ENCODE measurements around the gene CCDC146. TPM values are rescaled to one million over a fixed set of nuclear protein-coding genes. Genes with fewer than 3 reads are reported as not detected.

CCDC146 gene
- total RNA-seq, 1 experiment from 2014 or later, result 0.72 TPM

DNA sequence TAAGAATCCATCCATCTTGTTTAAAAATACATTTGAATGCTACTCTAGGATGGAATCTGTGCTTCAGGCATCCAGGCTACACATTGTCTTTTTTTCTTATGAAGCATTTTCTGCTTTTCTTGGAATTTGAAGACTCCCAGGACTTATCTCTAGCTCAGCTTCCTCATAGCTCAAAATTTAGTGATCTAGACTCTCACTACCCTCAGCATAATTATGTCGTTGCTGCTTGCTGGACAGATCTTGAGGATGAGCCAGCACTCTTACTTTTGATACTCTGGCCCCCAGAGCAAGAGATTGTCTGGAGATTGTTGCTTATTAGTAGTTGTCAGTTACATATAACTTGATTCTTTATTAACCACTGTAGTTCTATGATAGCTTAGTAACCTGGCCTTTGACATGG lies 160.5 kb downstream of the CCDC146 start:
- H3K9me3 Mint-ChIP-seq, result peaks cover 0 to 2% of the 10 kb centered on the region in 2 experiments; a peak in 1 of 5 replicates
- no peak overlapping the region for H2BK20ac ChIP-seq (ENCODE audit: low read depth, low read length, poor library complexity, severe bottlenecking)
- WGBS (ENCODE audit: extremely low coverage, insufficient read length, low lambda C conversion rate), result no CpG with 5 or more reads among the region's 1 CpG

More for the DNA sequence above, 160.5 kb downstream of the CCDC146 start:
- DNase-seq, result no peak
- H4K91ac ChIP-seq (ENCODE audit: insufficient read length, low read depth, low read length), result no peak overlapping the region
- Mint-ChIP-seq H3K4me3 (no peak overlapping the region), H3K27me3 (ENCODE audit: low read depth) (no peaks in the 10 kb centered on the region; the same call in 1 of the 2 replicates), H3K4me1 (peaks cover 0 to 2% of the 10 kb centered on the region in 2 experiments; a peak in 1 of 4 replicates), H3K27ac (no peak overlapping the region), H3K36me3 (ENCODE audit: insufficient read depth in 1 of 3, low read depth in 3 of 3) (no peaks in the 10 kb centered on the region)
- no peaks in the 10 kb centered on the region for H4K20me1 ChIP-seq (ENCODE audit: control insufficient read depth, insufficient read depth, insufficient read length)
- no peak overlapping the region for H2AK5ac ChIP-seq (ENCODE audit: insufficient read length, low read length)
- no peak overlapping the region for H2AFZ ChIP-seq (ENCODE audit: low read length)
- no peak overlapping the region for H3K18ac ChIP-seq (ENCODE audit: insufficient read length, low read depth, low read length)
- H3K4ac ChIP-seq (ENCODE audit: low read depth, low read length), result no peak overlapping the region
- H2BK12ac ChIP-seq (ENCODE audit: insufficient read length, low read depth, low read length), result no peak overlapping the region
- H3K56ac ChIP-seq (ENCODE audit: insufficient read length, low read depth, low read length), result no peak overlapping the region
- no peak overlapping the region for H3K27ac ChIP-seq (ENCODE audit: insufficient read length, low read depth, low read length)
- H2BK5ac ChIP-seq (ENCODE audit: insufficient read length, low read length), result no peak overlapping the region
- no peak overlapping the region for H3K14ac ChIP-seq (ENCODE audit: insufficient read depth, low read length)
- H4K8ac ChIP-seq (replicated peaks; ENCODE audit: insufficient read length, low read depth, low read length), result no peak overlapping the region
- no peak overlapping the region for H4K5ac ChIP-seq (ENCODE audit: insufficient read length, low read depth, low read length)
- H3T11ph ChIP-seq (ENCODE audit: low read length), result no peak overlapping the region
- no peak overlapping the region for H3K4me2 ChIP-seq (ENCODE audit: insufficient read depth, insufficient read length, low read length)
- no peaks in the 10 kb centered on the region for H3K79me2 ChIP-seq (ENCODE audit: insufficient read depth, low read length)
- TF ChIP-seq, protein P1, sequence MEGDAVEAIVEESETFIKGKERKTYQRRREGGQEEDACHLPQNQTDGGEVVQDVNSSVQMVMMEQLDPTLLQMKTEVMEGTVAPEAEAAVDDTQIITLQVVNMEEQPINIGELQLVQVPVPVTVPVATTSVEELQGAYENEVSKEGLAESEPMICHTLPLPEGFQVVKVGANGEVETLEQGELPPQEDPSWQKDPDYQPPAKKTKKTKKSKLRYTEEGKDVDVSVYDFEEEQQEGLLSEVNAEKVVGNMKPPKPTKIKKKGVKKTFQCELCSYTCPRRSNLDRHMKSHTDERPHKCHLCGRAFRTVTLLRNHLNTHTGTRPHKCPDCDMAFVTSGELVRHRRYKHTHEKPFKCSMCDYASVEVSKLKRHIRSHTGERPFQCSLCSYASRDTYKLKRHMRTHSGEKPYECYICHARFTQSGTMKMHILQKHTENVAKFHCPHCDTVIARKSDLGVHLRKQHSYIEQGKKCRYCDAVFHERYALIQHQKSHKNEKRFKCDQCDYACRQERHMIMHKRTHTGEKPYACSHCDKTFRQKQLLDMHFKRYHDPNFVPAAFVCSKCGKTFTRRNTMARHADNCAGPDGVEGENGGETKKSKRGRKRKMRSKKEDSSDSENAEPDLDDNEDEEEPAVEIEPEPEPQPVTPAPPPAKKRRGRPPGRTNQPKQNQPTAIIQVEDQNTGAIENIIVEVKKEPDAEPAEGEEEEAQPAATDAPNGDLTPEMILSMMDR (conservative IDR thresholded peaks at IDR 0.05), result no peak
- no peaks in the 10 kb centered on the region for H3K9me3 ChIP-seq (ENCODE audit: control insufficient read depth, low read depth, low read length)
- no peak overlapping the region for H3K9ac ChIP-seq (ENCODE audit: extremely low read depth, insufficient read length, low read length)
- H2BK15ac ChIP-seq (ENCODE audit: low read depth, low read length), result no peak overlapping the region
- no peak overlapping the region for H2BK120ac ChIP-seq (ENCODE audit: low read depth, low read length, poor library complexity, severe bottlenecking)
- no peaks in the 10 kb centered on the region for H3K23me2 ChIP-seq (ENCODE audit: insufficient read length, low read depth, low read length, poor library complexity, severe bottlenecking)
- no peak overlapping the region for H3K23ac ChIP-seq (ENCODE audit: insufficient read length, low read depth, low read length)
- H3K4me1 ChIP-seq (ENCODE audit: insufficient read depth, low read length), result no peaks in the 10 kb centered on the region
- no peaks in the 10 kb centered on the region for H3K79me1 ChIP-seq (ENCODE audit: insufficient read depth, low read depth, low read length, poor library complexity, severe bottlenecking)
- no peaks in the 10 kb centered on the region for H3K27me3 ChIP-seq (ENCODE audit: insufficient read depth, low read length)

Measured in H9 (cell line).